ENCODE data around the gene OR9A2.

OR9A2 gene

DNA sequence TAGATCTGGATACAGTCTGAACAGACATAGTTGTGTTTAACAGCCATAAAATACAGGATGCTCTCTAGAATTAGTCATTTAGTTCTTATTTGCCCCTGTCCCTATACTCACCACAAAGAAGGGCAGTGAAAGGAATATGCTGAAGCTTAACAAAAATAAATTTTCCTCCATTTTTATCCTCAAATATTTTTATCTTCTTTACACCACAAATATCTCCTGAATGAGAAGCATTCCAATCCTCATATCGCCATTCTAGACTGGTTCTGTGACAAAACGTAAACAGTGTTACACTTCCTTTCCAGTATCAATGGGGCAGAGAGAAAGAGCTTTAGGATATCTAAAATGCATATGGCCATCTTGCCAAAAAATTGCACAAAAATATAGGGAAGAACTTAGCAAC lies 1.6 kb downstream of the OR9A2 start:
- TF ChIP-seq CTCF (IDR thresholded peaks at IDR 0.05; ENCODE audit: low read depth, low read length, missing control alignments) = no peak
- no peak overlapping the region for H3K4me3 ChIP-seq (ENCODE audit: low read depth, low read length)

DNA sequence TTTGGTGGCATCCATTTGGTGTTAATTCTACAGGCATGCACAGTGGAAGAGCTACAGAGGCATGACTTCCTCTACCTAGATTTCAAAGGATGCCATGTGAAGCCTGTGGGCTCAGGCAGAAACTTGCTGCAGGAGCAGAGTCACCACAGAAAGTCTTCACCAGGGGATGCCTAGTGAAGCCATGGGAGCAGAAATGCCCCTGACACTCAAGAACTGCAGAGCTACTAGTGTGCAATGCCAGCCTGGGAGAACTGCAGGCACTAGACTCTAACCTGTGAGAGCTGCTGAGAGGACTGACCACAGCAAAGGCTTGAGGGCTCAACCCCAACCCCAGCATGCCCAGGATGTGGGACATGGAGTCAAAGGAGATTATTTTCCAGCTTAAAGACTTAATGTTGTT lies 3.9 kb downstream of the OR9A2 start:
- no peak for TF ChIP-seq CTCF (IDR thresholded peaks at IDR 0.05; ENCODE audit: low read depth, low read length, missing control alignments)
- no peak overlapping the region for H3K4me3 ChIP-seq (ENCODE audit: low read depth, low read length)
- DNase-seq (ENCODE audit: low read depth) = no peak

More for the DNA sequence above, 1.6 kb downstream of the OR9A2 start:
- no peak for DNase-seq (ENCODE audit: low read depth)

- no peak for DNase-seq (ENCODE audit: low read depth)
- TF ChIP-seq CTCF (IDR thresholded peaks at IDR 0.05; ENCODE audit: low read depth, low read length, missing control alignments) = no peak
- no peak overlapping the region for H3K4me3 ChIP-seq (ENCODE audit: low read depth, low read length)
Measured at GRCh38 chr7:143018931-143019330, 8.0 kb downstream of the OR9A2 start.

GRCh38 chr7:143016996-143017395 lies 9.9 kb downstream of the OR9A2 start:
- no peak for TF ChIP-seq CTCF (IDR thresholded peaks at IDR 0.05; ENCODE audit: low read depth, low read length, missing control alignments)
- DNase-seq (ENCODE audit: low read depth) = no peak
- H3K4me3 ChIP-seq (ENCODE audit: low read depth, low read length) = no peak overlapping the region

DNA sequence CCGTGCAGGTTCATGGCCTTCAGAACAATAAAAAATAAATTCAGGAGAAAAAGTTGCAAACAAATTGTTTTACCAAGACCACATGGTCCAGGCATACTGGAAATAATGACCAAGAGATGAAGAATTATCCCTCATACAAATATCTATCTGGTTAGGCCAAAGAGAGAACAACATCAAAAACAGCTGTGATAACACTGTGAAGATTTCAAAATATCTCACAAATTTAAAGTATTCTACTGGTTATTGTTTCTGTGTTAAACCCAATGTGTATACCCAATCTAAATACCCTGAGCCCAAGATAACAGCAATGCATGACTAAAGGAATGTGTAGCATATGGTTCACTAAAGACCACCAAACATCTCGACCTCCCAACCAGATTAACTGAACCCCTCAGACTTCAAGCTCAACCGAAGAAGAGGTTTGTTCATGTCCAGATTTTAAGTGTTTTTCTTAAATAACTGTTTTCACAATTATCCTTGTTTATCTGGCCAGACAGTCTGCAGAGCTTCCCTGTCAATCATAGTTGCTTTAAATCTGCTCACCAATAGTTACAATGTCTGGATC lies 10.9 kb downstream of the OR9A2 start:
- no peak for DNase-seq (ENCODE audit: low read depth)
- TF ChIP-seq CTCF (IDR thresholded peaks at IDR 0.05; ENCODE audit: low read depth, low read length, missing control alignments) = no peak
- no peak overlapping the region for H3K4me3 ChIP-seq (ENCODE audit: low read depth, low read length)

GRCh38 chr7:143015084-143015483 lies 11.8 kb downstream of the OR9A2 start:
- no peak for DNase-seq (ENCODE audit: low read depth)
- TF ChIP-seq CTCF (IDR thresholded peaks at IDR 0.05; ENCODE audit: low read depth, low read length, missing control alignments) = no peak
- H3K4me3 ChIP-seq (ENCODE audit: low read depth, low read length) = no peak overlapping the region

- H3K4me3 ChIP-seq (ENCODE audit: low read depth, low read length) = no peak overlapping the region
- DNase-seq (ENCODE audit: low read depth) = no peak
- TF ChIP-seq CTCF (IDR thresholded peaks at IDR 0.05; ENCODE audit: low read depth, low read length, missing control alignments) = no peak
Measured at GRCh38 chr7:143013893-143014292, 13.0 kb downstream of the OR9A2 start.
